HTERT RPE-1 (cell line): Measurements from ENCODE around the gene CEP162.
"Not testable (repeated sequence)": the region's sequence is repeated elsewhere in the genome, so short reads cannot be mapped to it uniquely, and the experiment has no call there.

ENCODE experiments used
- in situ Hi-C: fragments of 300-500 bp; cut with MboI; formaldehyde crosslinking; loops from 4 replicates; pipeline ENCODE4 v1.14.3; 2020; ENCODE audit warnings: low sequenced_read_pairs

Gene CEP162

GRCh38 chr6:84243240-84243639 lies 15.8 kb upstream of the CEP162 start:
- in situ Hi-C loops: no loop called here

- in situ Hi-C loops: no loop called here
These were observed 14.8 kb upstream of the CEP162 start for GRCh38 chr6:84242265-84242664.

GRCh38 chr6:84228198-84228543 lies 728 bp upstream of the CEP162 start:
- in situ Hi-C loops: no loop called here

- in situ Hi-C loops: no loop called here
These were observed 404 bp downstream of the CEP162 start for GRCh38 chr6:84227044-84227433.

- in situ Hi-C loops: no loop called here
These were observed 3.2 kb downstream of the CEP162 start for GRCh38 chr6:84224251-84224650.

GRCh38 chr6:84223608-84224007 lies 3.8 kb downstream of the CEP162 start:
- in situ Hi-C loops: not testable (repeated sequence)

- in situ Hi-C loops: no loop called here
These were observed 5.0 kb downstream of the CEP162 start for GRCh38 chr6:84222426-84222825.

- in situ Hi-C loops: no loop called here
These were observed 6.5 kb downstream of the CEP162 start for GRCh38 chr6:84220809-84221409.

GRCh38 chr6:84218091-84218490 lies 9.4 kb downstream of the CEP162 start:
- in situ Hi-C loops: no loop called here

- in situ Hi-C loops: no loop called here
These were observed 14.2 kb downstream of the CEP162 start for GRCh38 chr6:84213217-84213616.

- in situ Hi-C loops: no loop called here
These were observed 23.4 kb downstream of the CEP162 start for GRCh38 chr6:84204011-84204410.

- in situ Hi-C loops: not testable (repeated sequence)
These were observed 27.5 kb downstream of the CEP162 start for GRCh38 chr6:84199987-84200386.

GRCh38 chr6:84197708-84198107 lies 29.7 kb downstream of the CEP162 start:
- in situ Hi-C loops: no loop called here

- in situ Hi-C loops: no loop called here
These were observed 34.2 kb downstream of the CEP162 start for GRCh38 chr6:84193114-84193708.

GRCh38 chr6:84191802-84192201 lies 35.6 kb downstream of the CEP162 start:
- in situ Hi-C loops: no loop called here

GRCh38 chr6:84189356-84189755 lies 38.1 kb downstream of the CEP162 start:
- in situ Hi-C loops: not testable (repeated sequence)

GRCh38 chr6:84183430-84183829 lies 44.0 kb downstream of the CEP162 start:
- in situ Hi-C loops: no loop called here

- in situ Hi-C loops: no loop called here
These were observed 45.4 kb downstream of the CEP162 start for GRCh38 chr6:84182001-84182400.

GRCh38 chr6:84177241-84177640 lies 50.2 kb downstream of the CEP162 start:
- in situ Hi-C loops: no loop called here

- in situ Hi-C loops: no loop called here
These were observed 54.9 kb downstream of the CEP162 start for GRCh38 chr6:84172574-84172973.

- in situ Hi-C loops: no loop called here
These were observed 55.4 kb downstream of the CEP162 start for GRCh38 chr6:84172080-84172479.

GRCh38 chr6:84167457-84167856 lies 60.0 kb downstream of the CEP162 start:
- in situ Hi-C loops: no loop called here

- in situ Hi-C loops: no loop called here
These were observed 61.0 kb downstream of the CEP162 start for GRCh38 chr6:84166395-84166794.
